Fibroblast of skin of back (primary cell): ENCODE results near the gene KIR2DL4.
"Not testable (repeated sequence)": the region's sequence is repeated elsewhere in the genome, so short reads cannot be mapped to it uniquely, and the experiment has no call there.

ENCODE experiments used
- DNase-seq: peaks from one replicate; pipeline ENCODE4 v3.0.0-alpha.2; 2013

Gene KIR2DL4

DNA sequence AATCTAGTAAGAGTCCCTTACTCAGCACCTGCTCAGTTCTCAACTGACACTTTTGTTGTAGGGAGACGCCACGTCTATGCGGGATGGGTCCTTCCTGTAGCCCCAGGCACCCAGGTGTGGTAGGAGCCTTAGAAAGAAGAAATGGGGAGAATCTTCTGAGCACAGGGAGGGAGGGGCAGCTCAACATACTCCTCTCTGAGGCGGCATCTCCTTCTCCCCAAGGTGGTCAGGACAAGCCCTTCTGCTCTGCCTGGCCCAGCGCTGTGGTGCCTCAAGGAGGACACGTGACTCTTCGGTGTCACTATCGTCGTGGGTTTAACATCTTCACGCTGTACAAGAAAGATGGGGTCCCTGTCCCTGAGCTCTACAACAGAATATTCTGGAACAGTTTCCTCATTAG is 1.2 kb downstream of the KIR2DL4 start:
- DNase-seq: no peak

GRCh38 chr19:54805665-54806515 is 2.5 kb downstream of the KIR2DL4 start:
- no peak for DNase-seq

DNA sequence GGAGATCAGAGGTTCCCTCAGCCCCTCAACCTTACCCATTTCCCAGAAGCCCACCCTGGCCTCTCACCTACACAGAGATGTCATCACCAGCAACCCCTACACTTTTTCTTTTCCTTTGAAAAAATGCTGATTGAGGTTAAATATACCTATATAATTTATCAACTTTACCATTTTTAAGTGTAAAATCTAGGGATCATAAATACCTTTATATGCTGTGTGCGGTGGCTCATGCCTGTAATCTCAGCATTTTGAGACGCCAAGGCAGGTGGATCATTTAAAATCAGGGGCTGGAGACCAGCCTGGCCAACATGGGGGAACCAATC is 3.1 kb downstream of the KIR2DL4 start:
- DNase-seq: no peak

DNA sequence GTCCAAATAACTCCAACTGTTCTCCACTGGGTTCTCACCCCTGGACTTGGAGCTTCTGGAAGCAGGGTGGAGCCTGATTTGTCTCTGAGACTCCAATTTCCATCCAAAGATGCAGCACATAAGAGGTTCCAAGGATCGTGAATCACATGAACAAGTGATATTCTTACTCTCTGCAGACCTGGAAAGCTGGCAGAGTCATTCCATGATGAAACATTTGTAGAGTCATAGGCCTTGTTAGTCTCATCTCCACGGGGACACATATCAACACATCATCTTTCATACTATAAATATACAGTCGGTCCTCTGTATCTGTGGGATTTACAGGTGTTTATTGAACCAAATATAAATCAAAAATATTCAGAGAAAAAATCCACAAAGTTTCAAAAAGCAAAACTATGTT is 11.2 kb downstream of the KIR2DL4 start:
- DNase-seq: not testable (repeated sequence)

DNA sequence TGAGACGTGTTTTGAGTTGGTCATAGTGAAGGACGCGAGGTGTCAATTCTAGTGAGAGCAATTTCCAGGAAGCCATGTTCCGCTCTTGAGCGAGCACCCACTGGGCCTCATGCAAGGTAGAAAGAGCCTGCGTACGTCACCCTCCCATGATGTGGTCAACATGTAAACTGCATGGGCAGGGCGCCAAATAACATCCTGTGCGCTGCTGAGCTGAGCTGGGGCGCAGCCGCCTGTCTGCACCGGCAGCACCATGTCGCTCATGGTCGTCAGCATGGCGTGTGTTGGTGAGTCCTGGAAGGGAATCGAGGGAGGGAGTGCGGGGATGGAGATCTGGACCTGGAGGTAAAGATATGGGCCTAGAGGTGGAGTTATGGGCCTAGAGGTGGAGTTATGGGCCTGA is 12.8 kb downstream of the KIR2DL4 start, which contains the start of gene KIR3DL1:
Gene KIR3DL1 (plus strand): TSS at position 218 of the 400 bp plus-strand sequence.
- not testable (repeated sequence) for DNase-seq

- no peak for DNase-seq
Observed at GRCh38 chr19:54817670-54818536, 14.5 kb downstream of the KIR2DL4 start.

DNA sequence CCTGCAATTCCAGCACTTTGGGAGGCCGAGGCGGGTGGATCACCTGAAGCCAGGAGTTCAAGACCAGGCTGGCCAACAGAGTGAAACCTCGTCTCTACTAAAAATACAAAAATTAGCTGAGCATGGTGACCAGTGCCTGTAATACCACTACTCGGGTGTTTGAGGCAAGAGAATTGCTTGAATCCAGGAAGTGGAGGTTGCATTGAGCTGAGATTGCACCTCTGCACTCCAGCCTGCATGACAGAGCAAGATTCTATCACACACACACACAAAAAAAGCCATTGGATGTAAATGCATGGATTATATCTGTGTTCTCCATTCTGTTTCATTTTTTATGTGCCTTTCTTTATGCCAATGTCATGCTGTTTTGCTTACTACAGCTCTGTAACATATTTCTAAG is 21.0 kb downstream of the KIR2DL4 start:
- DNase-seq: not testable (repeated sequence)

- DNase-seq: not testable (repeated sequence)
Observed at GRCh38 chr19:54825326-54825725, 21.9 kb downstream of the KIR2DL4 start.

DNA sequence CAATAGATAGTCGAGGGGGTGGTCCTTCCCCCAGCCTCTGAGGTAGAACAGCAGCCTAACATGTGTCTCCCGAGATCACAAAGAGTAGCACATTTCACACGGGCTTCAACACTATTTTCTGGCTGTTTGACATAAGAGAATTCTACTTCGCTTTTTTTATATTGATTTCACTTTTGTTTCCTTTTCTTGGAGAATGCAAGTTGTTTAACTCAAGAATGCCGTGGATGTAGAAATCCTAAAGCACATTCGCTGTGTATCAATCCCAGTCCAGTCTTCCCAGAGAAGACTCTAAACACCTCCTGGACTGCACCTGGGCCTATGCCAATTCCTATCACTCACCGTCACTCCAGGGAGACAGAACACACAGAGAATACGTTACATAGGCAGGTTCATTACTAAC is 24.7 kb downstream of the KIR2DL4 start:
- not testable (repeated sequence) for DNase-seq

GRCh38 chr19:54832496-54832895 is 29.1 kb downstream of the KIR2DL4 start, which contains the start of gene KIR2DS4:
TSS of gene KIR2DS4 (plus strand) at chr19:54832676.
- DNase-seq: not testable (repeated sequence)

- not testable (repeated sequence) for DNase-seq
Observed at GRCh38 chr19:54835126-54835525, 31.7 kb downstream of the KIR2DL4 start.

GRCh38 chr19:54837522-54837921 is 34.1 kb downstream of the KIR2DL4 start:
- not testable (repeated sequence) for DNase-seq

GRCh38 chr19:54843171-54843570 is 39.8 kb downstream of the KIR2DL4 start:
- DNase-seq: not testable (repeated sequence)

DNA sequence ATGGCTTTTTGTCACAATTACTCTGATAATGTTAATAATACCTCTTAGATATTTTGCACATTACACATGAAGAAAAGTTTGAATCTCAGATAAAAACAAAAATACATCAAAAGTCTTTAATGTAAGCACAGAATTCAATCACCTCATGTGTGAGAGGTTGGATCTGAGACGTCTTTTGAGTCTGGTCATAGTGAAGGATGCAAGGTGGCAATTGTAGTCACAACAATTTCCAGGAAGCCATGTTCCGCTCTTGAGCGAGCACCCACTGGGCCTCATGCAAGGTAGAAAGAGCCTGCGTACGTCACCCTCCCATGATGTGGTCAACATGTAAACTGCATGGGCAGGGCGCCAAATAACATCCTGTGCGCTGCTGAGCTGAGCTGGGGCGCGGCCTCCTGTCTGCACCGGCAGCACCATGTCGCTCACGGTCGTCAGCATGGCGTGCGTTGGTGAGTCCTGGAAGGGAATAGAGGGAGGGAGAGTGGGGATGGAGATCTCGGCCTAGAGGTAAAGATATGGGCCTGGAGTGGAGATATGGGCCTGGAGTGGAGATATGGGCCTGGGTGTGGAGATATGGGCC is 46.7 kb downstream of the KIR2DL4 start, which contains the start of gene KIR3DL2:
Gene KIR3DL2 (plus strand): TSS at position 383 of the 580 bp plus-strand sequence. CDS start 33 bp downstream, at position 416.
- DNase-seq: not testable (repeated sequence)

DNA sequence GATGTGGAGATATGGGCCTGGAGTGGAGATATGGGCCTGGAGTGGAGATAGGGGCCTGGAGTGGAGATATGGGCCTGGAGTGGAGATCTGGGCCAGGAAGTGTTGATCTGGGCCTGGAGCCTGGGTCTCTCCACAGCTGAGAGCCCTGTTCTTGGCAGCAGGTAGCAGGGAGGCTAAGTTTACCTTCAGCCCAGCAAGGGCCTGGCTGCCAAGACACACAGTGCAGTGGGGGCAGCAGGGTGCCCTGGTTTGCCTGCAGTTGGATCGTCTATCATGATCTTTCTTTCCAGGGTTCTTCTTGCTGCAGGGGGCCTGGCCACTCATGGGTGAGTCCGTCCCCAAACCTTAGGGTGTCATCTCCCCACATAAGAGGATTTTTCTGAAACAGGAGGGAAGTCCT is 47.5 kb downstream of the KIR2DL4 start:
- DNase-seq: no peak

DNA sequence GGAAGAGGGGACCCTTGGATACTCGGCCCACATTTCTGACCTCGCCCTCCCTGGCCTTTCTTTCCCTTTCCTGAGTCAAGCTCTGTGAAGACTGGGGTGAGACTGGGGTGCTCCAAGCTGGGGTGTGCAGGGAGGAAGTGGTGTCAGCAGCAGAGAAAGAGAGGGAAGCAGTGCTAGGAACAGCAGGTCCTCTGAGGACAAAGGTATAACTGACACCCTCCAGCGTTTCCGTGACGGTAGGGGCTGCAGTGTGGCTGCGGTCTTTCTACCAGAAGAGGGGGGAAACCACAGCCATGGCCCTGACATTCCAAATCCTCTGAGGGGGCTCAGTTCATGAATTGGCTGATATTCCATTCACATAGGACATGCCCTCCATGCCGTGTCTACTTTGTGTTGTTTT is 47.9 kb downstream of the KIR2DL4 start:
- no peak for DNase-seq

GRCh38 chr19:54855241-54855640 is 51.8 kb downstream of the KIR2DL4 start:
- not testable (repeated sequence) for DNase-seq

DNA sequence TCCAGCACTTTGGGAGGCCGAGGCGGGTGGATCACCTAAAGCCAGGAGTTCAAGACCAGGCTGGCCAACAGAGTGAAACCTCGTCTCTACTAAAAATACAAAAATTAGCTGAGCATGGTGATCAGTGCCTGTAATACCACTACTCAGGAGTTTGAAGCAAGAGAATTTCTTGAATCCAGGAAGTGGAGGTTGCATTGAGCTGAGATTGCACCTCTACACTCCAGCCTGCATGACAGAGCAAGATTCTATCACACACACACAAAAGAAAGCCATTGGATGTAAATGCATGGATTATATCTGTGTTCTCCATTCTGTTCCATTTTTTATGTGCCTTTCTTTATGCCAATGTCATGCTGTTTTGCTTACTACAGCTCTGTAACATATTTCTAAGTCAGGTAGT is 55.1 kb downstream of the KIR2DL4 start:
- DNase-seq: not testable (repeated sequence)

- not testable (repeated sequence) for DNase-seq
Observed at GRCh38 chr19:54859421-54859820, 56.0 kb downstream of the KIR2DL4 start.

GRCh38 chr19:54863459-54863858 is 60.0 kb downstream of the KIR2DL4 start:
- not testable (repeated sequence) for DNase-seq
